GM21526 (cell line): Measurements from ENCODE around the gene ROS1.

Source experiments
- ATAC-seq: cut with Tn5 transposase; IDR thresholded peaks from one replicate; pipeline ENCODE4 v1.9.1; 2021; ENCODE audit warnings: moderate library complexity; ENCODE audit not compliant: unreplicated experiment, low FRiP score

Gene ROS1

GRCh38 chr6:117441824-117442264 lies 16.1 kb upstream of the ROS1 start:
- ATAC-seq, result no peak

- ATAC-seq, result no peak
Measured at GRCh38 chr6:117440706-117441525, 15.2 kb upstream of the ROS1 start.

DNA sequence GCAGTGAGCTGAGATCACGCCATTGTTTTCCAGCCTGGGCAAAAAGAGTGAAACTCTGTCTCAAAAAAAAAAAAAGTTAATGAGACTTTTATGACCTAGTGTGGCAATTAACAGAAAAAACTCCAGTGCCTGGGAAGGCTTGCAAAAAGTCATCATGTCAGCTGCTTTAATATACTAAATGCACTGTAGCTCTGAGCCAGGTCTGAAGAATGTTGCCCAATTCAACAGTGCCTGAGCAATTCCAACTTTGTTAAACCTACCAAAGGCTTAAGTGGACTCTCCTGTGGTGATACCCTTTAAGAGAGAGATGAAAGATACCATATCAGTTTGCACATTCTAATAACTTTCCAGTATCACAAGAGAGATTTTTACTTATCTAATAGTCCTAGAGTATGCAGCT lies 6.5 kb upstream of the ROS1 start:
- ATAC-seq, result no peak

DNA sequence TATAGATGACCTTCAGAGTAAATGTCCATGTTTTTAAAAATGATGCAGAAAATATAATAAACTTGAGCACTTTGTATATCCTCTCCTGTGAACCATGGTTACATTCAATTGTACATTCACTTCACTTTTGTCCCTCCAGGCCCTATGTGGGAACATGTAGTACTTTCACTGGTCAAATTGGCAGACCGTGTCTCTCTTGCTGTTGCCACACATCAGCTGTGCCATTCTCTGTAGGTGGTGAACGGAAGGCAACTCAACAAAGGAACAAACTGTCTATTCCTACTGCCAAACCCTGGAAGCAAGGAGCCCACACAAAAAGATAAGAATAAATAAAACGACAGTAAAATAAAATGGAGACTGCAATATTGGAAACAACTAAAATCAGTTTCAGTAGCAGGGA lies 2.0 kb downstream of the ROS1 start:
- ATAC-seq, result no peak

DNA sequence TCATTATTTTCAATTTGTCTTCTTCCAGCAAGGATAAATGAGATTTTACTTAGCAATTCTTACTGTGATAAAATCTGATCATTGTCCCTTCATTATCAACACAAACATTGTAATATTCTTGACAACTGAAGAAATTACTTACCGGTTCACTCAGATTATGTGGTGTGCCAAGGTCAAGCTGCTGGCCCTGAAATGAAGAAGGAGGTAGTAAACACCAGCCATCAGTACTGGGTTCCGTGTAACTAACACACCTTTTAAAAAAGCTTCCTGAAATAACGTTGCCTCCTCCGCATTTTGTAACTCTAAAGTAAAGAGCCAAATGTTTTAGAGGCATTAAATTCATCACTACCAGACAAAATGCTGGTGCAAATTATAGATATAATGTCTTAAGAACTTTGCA lies 7.4 kb downstream of the ROS1 start:
- no peak for ATAC-seq

DNA sequence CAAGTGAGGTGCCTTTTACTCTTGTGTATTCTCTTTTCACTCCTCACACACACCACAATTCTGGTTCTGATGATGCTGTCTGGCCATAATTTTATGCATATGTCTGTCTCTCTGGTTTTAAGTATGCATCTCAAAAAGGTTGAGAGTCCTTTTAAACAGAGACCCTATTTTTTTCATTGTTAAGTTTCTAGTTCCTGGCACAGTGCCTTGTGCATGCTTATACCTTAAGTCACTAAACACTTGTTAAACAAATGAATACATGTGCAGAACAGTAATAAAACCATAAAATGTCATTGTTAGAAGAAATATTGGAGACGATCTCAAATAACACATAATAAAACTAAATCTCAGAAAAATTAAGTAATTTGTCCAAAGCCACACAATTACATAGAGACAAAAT lies 7.9 kb downstream of the ROS1 start:
- no peak for ATAC-seq

GRCh38 chr6:117414770-117415169 lies 11.0 kb downstream of the ROS1 start:
- ATAC-seq, result no peak

DNA sequence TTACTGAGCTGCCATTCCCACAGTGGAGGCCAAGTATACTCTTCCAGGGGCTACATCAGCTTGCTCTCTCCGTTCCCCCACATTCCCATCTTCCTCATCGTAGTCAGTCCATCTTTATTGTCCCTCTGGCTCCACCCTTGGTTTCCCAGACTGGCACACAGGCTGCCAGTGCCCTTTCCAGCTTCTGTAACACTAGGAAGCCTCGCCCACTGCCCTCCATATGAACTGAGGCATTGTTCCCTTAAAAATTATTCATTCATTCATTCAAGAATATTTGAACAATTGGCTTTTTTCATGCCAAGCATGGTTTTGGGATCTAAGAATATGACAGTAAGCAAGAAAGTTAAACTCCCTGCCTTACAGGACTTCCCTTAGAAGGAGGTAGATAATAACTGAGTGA lies 14.3 kb downstream of the ROS1 start:
- ATAC-seq, result no peak

DNA sequence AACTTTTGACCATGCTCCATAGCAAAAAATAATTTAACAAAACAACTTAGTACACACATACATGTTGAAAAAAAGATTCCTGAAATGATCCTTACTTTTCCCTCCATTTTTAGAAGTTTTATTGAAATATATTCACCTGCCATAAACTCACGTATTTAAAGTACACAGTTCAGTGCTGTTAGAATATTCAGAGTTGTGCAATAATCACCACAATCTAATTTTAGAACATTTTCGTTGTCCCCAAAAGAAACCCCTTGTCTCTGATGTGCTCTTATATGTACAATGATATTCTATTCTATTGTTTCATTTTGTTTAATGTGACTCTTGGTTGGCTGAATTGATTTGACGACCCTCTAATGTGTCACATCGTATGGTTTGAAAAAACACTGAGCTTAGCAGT lies 15.9 kb downstream of the ROS1 start:
- ATAC-seq, result no peak

DNA sequence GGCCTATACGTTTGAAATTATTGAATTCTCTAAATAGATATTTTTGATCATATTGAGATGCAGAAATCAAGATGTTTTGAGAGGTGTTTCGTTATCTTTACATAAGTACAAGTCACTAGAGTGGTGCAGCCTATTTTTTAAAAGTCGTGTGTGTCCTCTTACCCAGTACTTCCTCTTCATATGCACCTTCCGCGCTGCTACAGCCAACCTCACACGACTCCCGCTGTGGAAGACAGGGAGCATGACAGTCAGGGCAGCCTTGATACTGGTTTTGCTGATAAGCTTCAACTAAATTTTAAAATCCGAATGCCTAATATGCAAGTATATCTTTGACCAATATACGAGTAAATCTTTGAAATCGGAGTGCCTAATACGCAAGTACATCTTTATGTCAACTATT lies 16.3 kb downstream of the ROS1 start:
- ATAC-seq, result no peak

GRCh38 chr6:117404548-117404947 lies 21.2 kb downstream of the ROS1 start:
- ATAC-seq, result no peak

DNA sequence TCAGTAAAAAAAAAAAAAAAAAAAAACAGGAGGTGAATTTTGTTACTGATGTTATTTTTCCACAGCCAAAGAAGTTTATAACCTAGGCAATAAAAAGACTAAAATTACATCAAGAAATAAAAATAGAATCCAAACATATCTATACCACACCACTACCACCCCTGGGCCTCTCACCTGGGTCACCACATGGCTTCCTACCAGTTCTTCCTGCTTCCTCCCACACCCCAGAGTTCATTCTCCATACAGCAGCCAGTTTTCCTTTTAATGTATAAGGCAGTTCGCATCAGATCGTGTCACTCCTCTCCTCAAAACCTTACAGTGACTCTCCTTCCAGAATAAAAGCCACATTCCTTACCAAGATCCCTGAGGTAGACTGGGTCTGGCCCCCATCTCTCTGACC lies 23.9 kb downstream of the ROS1 start:
- ATAC-seq, result no peak

DNA sequence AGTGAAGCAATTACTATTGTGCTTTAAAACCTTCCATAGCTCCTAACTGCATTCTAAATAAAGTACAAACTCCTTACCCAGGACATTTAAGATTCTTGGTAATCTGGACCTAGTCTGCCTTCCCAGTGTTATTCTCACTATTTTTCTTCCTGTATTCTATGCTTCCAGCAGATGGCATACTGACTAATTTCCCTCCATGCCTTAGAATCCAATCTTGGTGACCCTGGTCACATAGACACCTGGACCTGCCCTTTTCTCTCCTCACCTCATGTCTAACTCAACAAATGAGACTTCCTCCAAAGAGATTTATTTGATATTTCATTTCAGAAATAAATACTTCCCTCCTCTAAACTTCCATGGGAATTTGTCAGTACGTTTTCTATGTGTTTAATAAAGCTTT lies 25.8 kb downstream of the ROS1 start:
- no peak for ATAC-seq

DNA sequence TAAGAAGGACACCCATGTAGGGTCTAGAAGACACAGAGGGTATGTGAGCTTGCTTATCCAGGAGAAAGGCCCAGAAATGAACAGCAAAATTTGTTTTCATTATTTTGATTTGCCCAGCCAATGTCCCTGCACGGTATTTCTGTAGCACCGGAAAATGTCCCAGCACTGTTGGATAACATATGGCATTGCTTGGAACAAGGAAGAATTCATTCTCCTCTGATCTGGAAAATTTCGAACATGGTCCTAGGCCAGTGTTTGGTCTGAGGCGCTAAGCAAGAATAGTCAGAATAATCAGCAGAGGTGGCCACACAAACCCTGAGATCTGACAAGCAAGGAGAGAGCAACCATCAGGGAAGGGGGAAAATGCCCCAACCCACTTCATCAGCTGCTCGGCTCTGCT lies 26.6 kb downstream of the ROS1 start:
- ATAC-seq, result no peak

DNA sequence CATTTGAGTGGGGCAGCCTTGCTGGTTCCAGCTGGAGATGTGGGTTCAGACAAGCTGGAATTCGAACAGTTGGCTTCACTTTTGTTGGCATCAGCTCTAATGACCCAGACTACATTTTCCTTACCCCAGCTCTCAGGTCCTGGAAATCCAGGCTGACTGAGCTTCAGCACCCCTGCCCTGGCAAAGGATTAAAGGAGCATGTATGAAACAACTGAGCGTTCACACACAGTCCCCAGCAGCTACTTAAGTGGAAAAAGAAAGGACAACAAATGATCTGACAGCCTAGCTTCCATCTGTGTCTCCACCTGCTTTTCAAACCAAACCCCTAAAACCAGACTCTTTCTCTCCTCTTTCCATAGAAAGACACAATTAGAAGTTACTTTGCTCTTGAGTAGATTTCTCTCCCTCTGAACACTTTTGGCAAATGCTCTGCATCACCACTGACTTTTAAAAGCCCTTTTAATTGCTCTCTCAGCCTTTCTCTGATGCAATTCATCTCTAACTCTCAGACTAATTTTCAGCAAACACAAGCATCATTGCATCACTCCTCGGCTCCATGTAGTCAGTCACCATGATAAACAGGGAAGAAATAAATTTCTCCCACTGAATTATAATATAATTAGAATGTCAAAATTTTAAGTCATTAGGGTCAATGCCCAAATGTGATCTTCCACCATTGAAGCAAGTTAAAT lies 28.1 kb downstream of the ROS1 start:
- ATAC-seq, result no peak

DNA sequence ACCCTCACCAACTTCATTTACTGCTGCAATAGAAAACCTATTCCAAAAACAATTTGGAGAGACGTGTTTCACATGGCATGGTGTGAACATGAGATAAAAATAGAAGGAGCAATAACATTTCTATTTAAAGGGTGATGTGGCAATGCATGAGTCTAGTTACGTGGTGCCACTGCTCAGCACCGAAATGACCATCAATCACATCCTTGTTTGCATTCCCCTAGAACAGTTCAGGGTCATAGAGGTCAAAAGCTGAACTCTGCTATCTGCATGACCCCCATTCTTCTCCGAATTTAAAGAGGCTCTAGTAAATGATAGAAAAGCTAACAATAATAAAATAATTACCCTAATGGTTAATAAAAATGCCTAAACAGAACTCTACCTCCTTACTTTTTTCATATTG lies 29.5 kb downstream of the ROS1 start:
- no peak for ATAC-seq

DNA sequence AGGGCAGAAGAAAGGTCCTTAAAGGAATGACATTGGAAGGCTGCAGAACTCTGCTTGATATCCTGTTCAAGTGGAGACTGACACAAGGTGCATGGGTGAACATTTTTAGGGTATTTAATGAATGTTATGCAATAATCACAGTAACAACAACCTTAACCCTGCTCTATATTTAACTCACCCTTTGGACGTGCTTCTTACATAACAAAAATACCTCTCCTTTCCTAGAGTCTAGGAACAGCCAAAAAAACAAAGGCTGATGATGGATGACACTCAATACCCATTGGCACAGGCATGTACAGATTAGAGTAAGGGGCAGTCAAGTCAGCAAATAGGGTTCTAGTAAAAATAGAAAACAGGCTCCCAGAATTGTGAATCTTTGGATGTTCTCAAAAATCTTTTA lies 30.6 kb downstream of the ROS1 start:
- ATAC-seq, result no peak

DNA sequence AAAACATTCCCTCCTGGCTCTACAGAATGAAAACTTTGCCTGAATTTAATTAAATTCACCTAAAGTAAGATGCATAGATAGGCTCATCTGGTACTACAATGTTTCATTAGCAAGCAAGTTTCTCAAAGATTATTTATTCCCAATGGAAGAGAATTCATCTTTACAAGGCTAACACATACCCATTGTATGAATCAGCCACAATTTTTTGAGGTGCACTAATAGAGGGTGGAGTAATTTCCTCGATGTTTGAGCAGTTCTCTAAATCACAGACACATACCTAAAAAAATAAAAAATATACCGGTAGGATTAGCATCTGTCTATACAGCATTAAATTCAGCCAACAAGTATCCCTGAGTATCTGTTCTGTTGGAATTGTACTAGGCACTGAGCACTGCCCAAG lies 32.7 kb downstream of the ROS1 start:
- no peak for ATAC-seq

GRCh38 chr6:117391874-117392583 lies 33.7 kb downstream of the ROS1 start:
- no peak for ATAC-seq

- ATAC-seq, result no peak
Measured at GRCh38 chr6:117389227-117390057, 36.3 kb downstream of the ROS1 start.
